Cardiac muscle cell (in vitro differentiated cells and primary cell): ENCODE results near the gene FAM193B. TPM values are rescaled to one million over a fixed set of nuclear protein-coding genes. Genes with fewer than 3 reads are reported as not detected.

Experiments
- DNase-seq, 2 donors: peaks; one replicate each; pipeline versions ENCODE4 v3.0.0 to v3.0.0-alpha.2; 2010 to 2017; ENCODE audit warnings: low read depth in 1 of 2, low spot score in 1 of 2
- H3K27ac ChIP-seq: fragments of 200-600 bp; sonication (generic); 2 replicates; pipeline ENCODE4 v1.5.1; 2016
- H3K27me3 ChIP-seq: fragments of 200-600 bp; sonication (generic); 2 replicates; pipeline ENCODE4 v1.6.0; 2016; ENCODE audit warnings: control low read depth
- H3K36me3 ChIP-seq: fragments of 200-600 bp; sonication (generic); 2 replicates; pipeline ENCODE4 v1.5.1; 2016; ENCODE audit warnings: control low read depth
- H3K4me1 ChIP-seq: fragments of 200-600 bp; sonication (generic); 2 replicates; pipeline ENCODE4 v1.8.1; 2017; ENCODE audit warnings: low read depth, mild to moderate bottlenecking, mixed run types
- H3K4me3 ChIP-seq: fragments of 200-600 bp; sonication (generic); 2 replicates; pipeline ENCODE4 v1.5.1; 2016; ENCODE audit warnings: mild to moderate bottlenecking
- H3K9me3 ChIP-seq: fragments of 200-600 bp; sonication (generic); 2 replicates; pipeline ENCODE4 v1.5.1; 2017; ENCODE audit warnings: low read depth, mild to moderate bottlenecking, control low read depth
- CTCF ChIP-seq: IDR thresholded peaks from 2 replicates; pipeline ENCODE4 v1.5.1; 2012; ENCODE audit warnings: low read depth, mild to moderate bottlenecking, low read length
- polyA plus RNA-seq: library from polyadenylated mRNA; unstranded; fragments of >200 nt; fragmentation: Nextera tagmentation; extraction: Ambion mirVana; gene quantifications from 2 replicates; pipeline ENCODE4 v1.2.1, GENCODE V29; 2016
- total RNA-seq: library from RNA; depleted of rRNA; stranded (reverse); fragments of >200 nt; gene quantifications from 2 replicates; pipeline ENCODE4 v1.2.3, GENCODE V29; 2016

The FAM193B gene
- total and polyA plus RNA-seq, 2 experiments from 2014 or later: 67.4 to 80.9 TPM

GRCh38 chr5:177601126-177601525, 46.8 kb upstream of the FAM193B start:
- H3K4me3 ChIP-seq: peak overlapping the region; percentile 78
- no peaks in the 10 kb centered on the region for H3K9me3 ChIP-seq
- no peaks in the 10 kb centered on the region for H3K27me3 ChIP-seq
- peaks cover 5% of the 10 kb centered on the region for H3K4me1 ChIP-seq
- H3K27ac ChIP-seq: no peak overlapping the region
- DNase-seq: no peak
- TF ChIP-seq CTCF: no peak
- no peaks in the 10 kb centered on the region for H3K36me3 ChIP-seq

GRCh38 chr5:177600508-177601018, 46.2 kb upstream of the FAM193B start:
- H3K27ac ChIP-seq: peak overlapping the region; percentile 89
- H3K36me3 ChIP-seq: no peaks in the 10 kb centered on the region
- TF ChIP-seq CTCF: no peak
- peak overlapping the region; percentile 78 for H3K4me3 ChIP-seq
- DNase-seq: peak in 1 of 2 donors; percentile 36
- H3K9me3 ChIP-seq: no peaks in the 10 kb centered on the region
- H3K4me1 ChIP-seq: peaks cover 5% of the 10 kb centered on the region
- H3K27me3 ChIP-seq: no peaks in the 10 kb centered on the region

- peak within 1 kb of the TSS; percentile 78 for H3K4me3 ChIP-seq
- peaks cover 5% of the 10 kb centered on the region for H3K4me1 ChIP-seq
- no peak for TF ChIP-seq CTCF
- DNase-seq: peak; percentile 88 to 92
- no peaks in the 10 kb centered on the region for H3K9me3 ChIP-seq
- peak within 1 kb of the TSS; percentile 89 for H3K27ac ChIP-seq
- peaks cover 5% of the 10 kb centered on the region for H3K36me3 ChIP-seq
- no peaks in the 10 kb centered on the region for H3K27me3 ChIP-seq
These were observed 45.6 kb upstream of the FAM193B start, which contains the start of gene B4GALT7 for GRCh38 chr5:177599731-177600507. B4GALT7 (plus strand) TSS chr5:177600132; CDS start chr5:177600211, 79 bp downstream.

GRCh38 chr5:177598477-177598876, 44.1 kb upstream of the FAM193B start:
- Histone ChIP-seq H3K9me3 (no peaks in the 10 kb centered on the region), H3K36me3 (peaks cover 16% of the 10 kb centered on the region), H3K4me3 (no peak overlapping the region), H3K4me1 (peaks cover 5% of the 10 kb centered on the region), H3K27ac (no peak overlapping the region), H3K27me3 (no peaks in the 10 kb centered on the region)
- no peak for DNase-seq
- TF ChIP-seq CTCF: no peak

- DNase-seq: no peak
These were observed 42.4 kb upstream of the FAM193B start for GRCh38 chr5:177596775-177597238.

More at GRCh38 chr5:177596775-177597238, 42.4 kb upstream of the FAM193B start:
- H3K9me3 ChIP-seq: no peaks in the 10 kb centered on the region
- no peaks in the 10 kb centered on the region for H3K27me3 ChIP-seq
- H3K4me3 ChIP-seq: no peak overlapping the region
- peaks cover 16% of the 10 kb centered on the region for H3K36me3 ChIP-seq
- H3K4me1 ChIP-seq: peaks cover 5% of the 10 kb centered on the region
- no peak overlapping the region for H3K27ac ChIP-seq
- no peak for TF ChIP-seq CTCF
